Upper lobe of right lung (tissue), 1 donor: ENCODE measurements around the gene HBA1. TPM values are rescaled to one million over a fixed set of nuclear protein-coding genes. Genes with fewer than 3 reads are reported as not detected.
"Not testable (repeated sequence)": the region's sequence is repeated elsewhere in the genome, so short reads cannot be mapped to it uniquely, and the experiment has no call there.

Source experiments
- ATAC-seq: fragments of 200-7000 bp; cut with Tn5 transposase; one replicate; pipeline ENCODE4 v1.9.1; 2020; ENCODE audit warnings: mild to moderate bottlenecking, moderate library complexity
- DNase-seq: peaks from one replicate; pipeline ENCODE4 v3.0.0-alpha.2; 2020
- H3K27ac ChIP-seq: fragments of 200-600 bp; one replicate; pipeline ENCODE4 v1.8.0; 2022
- H3K27me3 ChIP-seq: fragments of 200-600 bp; one replicate; pipeline ENCODE4 v1.8.0; 2022; ENCODE audit warnings: mild to moderate bottlenecking
- H3K36me3 ChIP-seq: fragments of 200-600 bp; one replicate; pipeline ENCODE4 v1.8.0; 2022
- H3K4me1 ChIP-seq: fragments of 200-600 bp; one replicate; pipeline ENCODE4 v1.8.0; 2022
- H3K4me3 ChIP-seq: fragments of 200-600 bp; one replicate; pipeline ENCODE4 v1.8.0; 2022; ENCODE audit warnings: mild to moderate bottlenecking
- H3K9me3 ChIP-seq: fragments of 200-600 bp; one replicate; pipeline ENCODE4 v1.8.0; 2022
- intact Hi-C: fragments of 100-400 bp; cut with DNase I; formaldehyde crosslinking; loops from one replicate; pipeline ENCODE4 v1.11.0; 2022
- total RNA-seq: library from RNA; stranded (reverse); fragmentation: NEBNext Ultra II Directional; extraction: Animal tissue kit (Norgen Biotek cat#: 25700); gene quantifications from one replicate; pipeline ENCODE4 v1.2.1, GENCODE V29; 2021
- TF ChIP-seq, protein P1 (sequence below): fragments of 200-600 bp; IDR thresholded peaks from one replicate; pipeline ENCODE4 v1.8.0; 2022; ENCODE audit warnings: antibody characterized with exemption
- donor health status: DM: no; HTN: yes; CAD: no; lungs with severe emphysema.

Gene HBA1
- total RNA-seq, 1 donor from 2014 or later, result 241 TPM

DNA sequence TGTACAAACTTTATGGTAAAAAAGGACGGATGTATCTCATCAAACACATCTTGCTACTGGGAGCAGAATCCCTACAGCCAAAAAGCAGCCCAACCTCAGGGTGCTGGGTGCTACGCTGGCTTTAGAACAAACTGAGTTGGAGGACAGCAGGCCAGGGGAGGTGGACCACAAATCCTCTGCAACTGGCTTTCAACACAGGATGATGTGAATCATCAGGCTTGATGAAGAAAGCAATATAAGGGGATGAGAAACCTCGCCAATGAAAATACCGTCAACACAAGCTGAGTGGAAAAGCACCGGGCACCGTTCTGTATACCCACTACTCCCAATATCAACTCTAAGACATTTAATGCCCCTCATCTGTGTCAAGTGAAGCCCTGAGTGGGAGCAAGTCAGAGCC is 18.0 kb downstream of the HBA1 start:
- intact Hi-C loops, result no loop called here
- Histone ChIP-seq H3K4me3 (no peak overlapping the region), H3K36me3 (peaks cover 99% of the 10 kb centered on the region), H3K27me3 (no peaks in the 10 kb centered on the region), H3K9me3 (no peaks in the 10 kb centered on the region), H3K27ac (no peak overlapping the region), H3K4me1 (no peaks in the 10 kb centered on the region)
- no peak for ATAC-seq
- DNase-seq, result no peak
- TF ChIP-seq, protein P1, sequence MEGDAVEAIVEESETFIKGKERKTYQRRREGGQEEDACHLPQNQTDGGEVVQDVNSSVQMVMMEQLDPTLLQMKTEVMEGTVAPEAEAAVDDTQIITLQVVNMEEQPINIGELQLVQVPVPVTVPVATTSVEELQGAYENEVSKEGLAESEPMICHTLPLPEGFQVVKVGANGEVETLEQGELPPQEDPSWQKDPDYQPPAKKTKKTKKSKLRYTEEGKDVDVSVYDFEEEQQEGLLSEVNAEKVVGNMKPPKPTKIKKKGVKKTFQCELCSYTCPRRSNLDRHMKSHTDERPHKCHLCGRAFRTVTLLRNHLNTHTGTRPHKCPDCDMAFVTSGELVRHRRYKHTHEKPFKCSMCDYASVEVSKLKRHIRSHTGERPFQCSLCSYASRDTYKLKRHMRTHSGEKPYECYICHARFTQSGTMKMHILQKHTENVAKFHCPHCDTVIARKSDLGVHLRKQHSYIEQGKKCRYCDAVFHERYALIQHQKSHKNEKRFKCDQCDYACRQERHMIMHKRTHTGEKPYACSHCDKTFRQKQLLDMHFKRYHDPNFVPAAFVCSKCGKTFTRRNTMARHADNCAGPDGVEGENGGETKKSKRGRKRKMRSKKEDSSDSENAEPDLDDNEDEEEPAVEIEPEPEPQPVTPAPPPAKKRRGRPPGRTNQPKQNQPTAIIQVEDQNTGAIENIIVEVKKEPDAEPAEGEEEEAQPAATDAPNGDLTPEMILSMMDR, result no peak

DNA sequence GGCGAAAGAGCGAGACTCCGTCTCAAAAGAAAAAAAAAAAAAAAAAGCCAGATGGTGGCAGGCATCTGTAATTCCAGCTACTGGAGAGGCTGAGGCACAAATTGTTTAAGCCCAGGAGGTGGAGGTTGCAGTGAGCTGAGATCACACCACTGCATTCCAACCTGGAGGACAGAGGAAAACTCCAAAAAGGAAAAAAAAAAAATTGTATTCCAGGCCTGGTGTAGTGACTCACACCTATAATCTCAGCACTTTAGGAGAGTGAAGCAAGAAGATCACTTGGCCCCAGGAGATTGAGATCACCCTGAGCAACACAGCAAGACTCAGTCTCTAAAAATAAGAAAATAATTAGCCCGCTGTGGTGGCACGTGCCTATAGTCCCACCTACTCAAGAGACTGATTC is 23.9 kb downstream of the HBA1 start:
- intact Hi-C loops, result no loop called here
- H3K4me1 ChIP-seq, result no peaks in the 10 kb centered on the region
- no peak for DNase-seq

DNA sequence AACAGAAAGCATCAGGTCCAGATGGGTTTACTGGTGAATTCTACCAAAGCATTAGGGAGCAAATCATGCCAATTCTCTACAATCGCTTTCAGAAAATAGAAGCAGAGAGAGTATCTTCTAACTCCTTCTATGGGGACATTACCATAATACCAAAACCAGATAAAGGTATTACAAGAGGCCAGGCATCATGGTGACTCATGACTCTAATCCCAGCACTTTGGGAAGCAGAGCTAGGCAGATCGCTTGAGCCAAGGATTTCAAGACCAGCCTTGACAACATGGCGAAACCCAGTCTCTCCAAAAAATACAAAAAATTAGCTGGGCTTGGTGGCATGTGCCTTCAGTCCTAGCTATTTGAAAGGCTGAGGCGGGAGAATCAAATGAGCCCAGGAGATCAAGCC is 26.8 kb downstream of the HBA1 start:
- intact Hi-C loops, result no loop called here
- peaks cover 92% of the 10 kb centered on the region for H3K36me3 ChIP-seq
- no peak for ATAC-seq

More for the DNA sequence above, 23.9 kb downstream of the HBA1 start:
- Histone ChIP-seq H3K27me3 (no peaks in the 10 kb centered on the region), H3K36me3 (peaks cover 93% of the 10 kb centered on the region), H3K27ac (no peak overlapping the region), H3K4me3 (no peak overlapping the region), H3K9me3 (no peaks in the 10 kb centered on the region)
- TF ChIP-seq, protein P1, result no peak
- ATAC-seq, result no peak

DNA sequence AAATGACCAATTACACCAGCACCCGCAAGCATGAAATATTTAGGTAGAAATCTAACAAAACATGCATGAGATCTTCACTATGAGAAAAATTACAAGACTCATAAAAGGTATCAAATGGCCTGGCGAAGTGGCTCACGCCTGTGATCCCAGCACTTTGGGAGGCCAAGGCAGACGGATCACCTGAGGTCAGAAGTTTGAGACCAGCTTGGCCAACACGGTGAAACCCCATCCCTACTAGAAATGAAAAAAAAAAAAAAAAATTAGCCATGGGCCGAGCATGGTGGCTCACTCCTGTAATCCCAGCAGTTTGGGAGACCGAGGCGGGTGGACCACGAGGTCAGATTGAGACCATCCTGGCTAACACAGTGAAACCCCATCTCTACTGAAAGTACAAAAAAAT is 27.6 kb downstream of the HBA1 start:
- intact Hi-C loops, H3K9me3 ChIP-seq, ATAC-seq, DNase-seq, H3K27ac ChIP-seq, H3K27me3 ChIP-seq, H3K4me1 ChIP-seq, H3K4me3 ChIP-seq: not testable (repeated sequence)
- peaks cover 92% of the 10 kb centered on the region for H3K36me3 ChIP-seq

More for the DNA sequence above, 26.8 kb downstream of the HBA1 start:
- Histone ChIP-seq H3K4me1 (no peaks in the 10 kb centered on the region), H3K9me3 (no peaks in the 10 kb centered on the region), H3K27me3 (no peaks in the 10 kb centered on the region), H3K27ac (no peak overlapping the region), H3K4me3 (no peak overlapping the region)
- TF ChIP-seq, protein P1, result no peak
- no peak for DNase-seq

DNA sequence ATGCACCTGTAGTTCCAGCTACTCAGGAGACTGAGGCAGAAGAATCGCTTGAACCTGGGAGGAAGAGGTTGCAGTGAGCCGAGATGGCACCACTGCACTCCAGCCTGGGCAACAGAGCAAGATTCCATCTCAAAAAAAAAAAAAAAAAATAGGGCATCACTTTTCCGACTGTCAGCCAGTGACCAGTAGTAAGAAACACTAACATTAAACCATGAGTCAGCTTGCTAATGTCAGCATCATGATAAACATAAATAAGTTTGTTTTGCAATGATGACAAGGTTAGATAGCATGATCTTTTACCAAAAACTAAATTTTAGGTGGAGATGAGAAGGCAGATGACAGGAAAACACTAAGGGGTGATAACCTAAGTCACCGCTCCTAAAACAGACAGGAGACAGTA is 32.9 kb downstream of the HBA1 start:
- ATAC-seq, DNase-seq, H3K27ac ChIP-seq, H3K4me1 ChIP-seq, H3K4me3 ChIP-seq, H3K27me3 ChIP-seq, H3K9me3 ChIP-seq, intact Hi-C loops: not testable (repeated sequence)
- peaks cover 98% of the 10 kb centered on the region for H3K36me3 ChIP-seq

DNA sequence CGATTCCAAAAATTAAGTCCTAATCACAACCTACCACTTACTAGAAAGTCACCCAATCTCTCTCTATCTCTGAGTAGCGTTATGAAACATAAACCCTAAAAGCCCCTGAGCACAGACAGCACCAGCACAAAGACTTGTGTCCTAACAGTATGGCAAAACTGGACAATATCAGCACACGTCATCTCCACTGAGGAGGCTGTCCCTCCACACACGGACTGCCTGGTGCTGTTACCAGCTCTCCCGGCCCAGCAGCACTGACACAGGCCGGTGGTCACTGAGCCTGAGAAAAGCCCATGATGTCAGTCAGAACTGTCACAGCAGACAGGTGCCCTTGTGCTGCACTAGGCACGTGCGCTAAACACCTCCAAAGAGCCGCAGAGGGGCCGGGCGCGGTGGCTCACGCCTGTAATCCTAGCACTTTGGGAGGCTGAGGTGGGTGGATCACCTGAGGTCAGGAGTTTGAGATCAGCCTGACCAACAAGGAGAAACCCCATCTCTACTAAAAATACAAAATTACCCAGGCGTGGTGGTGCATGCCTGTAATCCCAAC is 35.2 kb downstream of the HBA1 start:
- H3K4me1 ChIP-seq, H3K27me3 ChIP-seq, H3K9me3 ChIP-seq, DNase-seq, H3K4me3 ChIP-seq, intact Hi-C loops, ATAC-seq, H3K27ac ChIP-seq: not testable (repeated sequence)
- peaks cover 98% of the 10 kb centered on the region for H3K36me3 ChIP-seq

DNA sequence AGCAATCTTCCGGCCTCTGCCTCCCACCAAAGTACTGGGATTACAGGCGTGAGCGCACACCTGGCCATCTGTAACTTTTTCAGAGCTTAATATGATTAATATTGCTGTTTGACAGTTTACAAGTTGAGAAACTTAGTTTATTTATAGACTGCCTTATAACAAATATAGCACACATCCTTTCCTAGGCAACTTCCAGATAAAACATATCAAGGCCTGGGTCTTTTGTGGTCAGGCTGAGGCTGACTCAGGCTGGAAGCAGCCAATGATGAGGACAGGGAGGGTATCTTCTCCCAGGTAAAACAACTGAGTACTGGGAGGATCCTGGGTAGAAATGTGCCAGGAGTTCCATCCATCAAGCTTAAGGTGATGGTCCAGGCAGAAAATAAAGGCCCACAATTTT is 36.5 kb downstream of the HBA1 start:
- H3K27ac ChIP-seq, result no peak overlapping the region
- no peak for DNase-seq
- intact Hi-C loops, result no loop called here
- TF ChIP-seq, protein P1, result no peak
- no peaks in the 10 kb centered on the region for H3K4me1 ChIP-seq
- no peaks in the 10 kb centered on the region for H3K9me3 ChIP-seq
- H3K4me3 ChIP-seq, result no peak overlapping the region
- peaks cover 100% of the 10 kb centered on the region for H3K36me3 ChIP-seq
- H3K27me3 ChIP-seq, result no peaks in the 10 kb centered on the region
- no peak for ATAC-seq
